ENCODE measurements around the gene CPSF4L. TPM values are rescaled to one million over a fixed set of nuclear protein-coding genes. Genes with fewer than 3 reads are reported as not detected.

Gene CPSF4L
- total and polyA plus RNA-seq, 2 of the 13 experiments (the other 11 are each of a cell fraction or from before 2014, with no cell fraction given) = 0.73 to 1.6 TPM

DNA sequence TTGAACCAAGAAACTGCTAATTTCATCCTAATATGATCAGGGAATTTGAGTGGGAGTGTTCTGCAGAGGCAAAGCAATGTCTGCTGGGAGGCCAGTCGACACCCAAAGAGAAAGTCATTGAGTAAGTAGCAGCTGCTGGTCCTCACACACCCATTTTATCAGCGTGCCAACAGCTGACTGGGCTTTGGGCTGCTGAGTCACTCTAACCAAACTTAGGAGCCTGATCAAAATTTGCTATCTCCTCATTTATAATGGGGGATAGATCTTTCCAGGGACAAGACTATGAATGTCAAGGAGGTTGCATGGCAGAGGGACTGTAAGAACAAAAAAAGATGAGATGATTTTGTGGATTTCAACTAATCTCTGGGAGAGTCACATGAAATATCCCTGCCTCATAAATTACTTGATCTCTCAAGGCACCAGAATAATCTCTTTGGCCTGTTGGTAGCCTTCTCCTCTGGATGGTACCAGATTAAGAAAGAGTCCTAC, 32.9 kb downstream of the CPSF4L start:
- Histone ChIP-seq H3K4me3 (replicated peaks in 1 of 3; ENCODE audit: insufficient read depth in 1 of 3, low read depth in 2 of 3, low read length in 3 of 3) (no peak overlapping the region), H4K20me1 (ENCODE audit: insufficient read depth, low read length) (no peaks in the 10 kb centered on the region), H3K36me3 (replicated peaks in 1 of 2; ENCODE audit: control insufficient read depth in 1 of 2, insufficient read depth in 2 of 2, low read length in 2 of 2) (no peaks in the 10 kb centered on the region; a peak in 1 of 5 replicates), H3K4me1 (ENCODE audit: insufficient read depth, low read length) (peaks cover 75% of the 10 kb centered on the region), H3K79me2 (ENCODE audit: insufficient read depth, low read length) (peaks cover 83% of the 10 kb centered on the region), H3K27me3 (ENCODE audit: control insufficient read depth in 1 of 2, insufficient read depth in 2 of 2, low read length in 2 of 2) (peaks cover 0 to 4% of the 10 kb centered on the region in 2 experiments; a peak in 1 of 5 replicates), H3K9me3 (ENCODE audit: low read length) (no peaks in the 10 kb centered on the region), H3K9ac (ENCODE audit: insufficient read depth, low read depth, low read length) (no peak overlapping the region), H3K27ac (ENCODE audit: extremely low read length, insufficient read depth, low read length) (peak overlapping the region; percentile 26), H3K4me2 (ENCODE audit: low read depth, low read length) (peak overlapping the region; percentile 18), H2AFZ (ENCODE audit: low read length) (no peak overlapping the region)
- POLR2A ChIA-PET = interaction anchor here (1.0 to 1.4 kb wide), 3 partner anchors 25 to 82 kb away, joined by 3 to 6 read pairs (median 3); no protein-coding TSS in a partner anchor
- in situ Hi-C loops (cut with HindIII; ENCODE audit: extremely low pct_ligation_motif_present, low pct_unique_long_range_greater_than_20kb) = no loop called here
- DNase-seq (ENCODE audit: low spot score) (peak; percentile 63), ATAC-seq (no peak), FAIRE-seq (peak; percentile 26)
- intact Hi-C loops (cut with micrococcal nuclease; ENCODE audit: unreplicated experiment) = no loop called here
- BruUV-seq (replicated peaks) = TSS peak; percentile 25
- CTCF ChIA-PET (ENCODE audit: low intra/inter-chr PET ratio, low total read pairs) = no interaction called here
- 20% methylated on average over 2 of the region's 2 CpGs for WGBS (ENCODE audit: low lambda C conversion rate)
- TF ChIP-seq, protein P1, sequence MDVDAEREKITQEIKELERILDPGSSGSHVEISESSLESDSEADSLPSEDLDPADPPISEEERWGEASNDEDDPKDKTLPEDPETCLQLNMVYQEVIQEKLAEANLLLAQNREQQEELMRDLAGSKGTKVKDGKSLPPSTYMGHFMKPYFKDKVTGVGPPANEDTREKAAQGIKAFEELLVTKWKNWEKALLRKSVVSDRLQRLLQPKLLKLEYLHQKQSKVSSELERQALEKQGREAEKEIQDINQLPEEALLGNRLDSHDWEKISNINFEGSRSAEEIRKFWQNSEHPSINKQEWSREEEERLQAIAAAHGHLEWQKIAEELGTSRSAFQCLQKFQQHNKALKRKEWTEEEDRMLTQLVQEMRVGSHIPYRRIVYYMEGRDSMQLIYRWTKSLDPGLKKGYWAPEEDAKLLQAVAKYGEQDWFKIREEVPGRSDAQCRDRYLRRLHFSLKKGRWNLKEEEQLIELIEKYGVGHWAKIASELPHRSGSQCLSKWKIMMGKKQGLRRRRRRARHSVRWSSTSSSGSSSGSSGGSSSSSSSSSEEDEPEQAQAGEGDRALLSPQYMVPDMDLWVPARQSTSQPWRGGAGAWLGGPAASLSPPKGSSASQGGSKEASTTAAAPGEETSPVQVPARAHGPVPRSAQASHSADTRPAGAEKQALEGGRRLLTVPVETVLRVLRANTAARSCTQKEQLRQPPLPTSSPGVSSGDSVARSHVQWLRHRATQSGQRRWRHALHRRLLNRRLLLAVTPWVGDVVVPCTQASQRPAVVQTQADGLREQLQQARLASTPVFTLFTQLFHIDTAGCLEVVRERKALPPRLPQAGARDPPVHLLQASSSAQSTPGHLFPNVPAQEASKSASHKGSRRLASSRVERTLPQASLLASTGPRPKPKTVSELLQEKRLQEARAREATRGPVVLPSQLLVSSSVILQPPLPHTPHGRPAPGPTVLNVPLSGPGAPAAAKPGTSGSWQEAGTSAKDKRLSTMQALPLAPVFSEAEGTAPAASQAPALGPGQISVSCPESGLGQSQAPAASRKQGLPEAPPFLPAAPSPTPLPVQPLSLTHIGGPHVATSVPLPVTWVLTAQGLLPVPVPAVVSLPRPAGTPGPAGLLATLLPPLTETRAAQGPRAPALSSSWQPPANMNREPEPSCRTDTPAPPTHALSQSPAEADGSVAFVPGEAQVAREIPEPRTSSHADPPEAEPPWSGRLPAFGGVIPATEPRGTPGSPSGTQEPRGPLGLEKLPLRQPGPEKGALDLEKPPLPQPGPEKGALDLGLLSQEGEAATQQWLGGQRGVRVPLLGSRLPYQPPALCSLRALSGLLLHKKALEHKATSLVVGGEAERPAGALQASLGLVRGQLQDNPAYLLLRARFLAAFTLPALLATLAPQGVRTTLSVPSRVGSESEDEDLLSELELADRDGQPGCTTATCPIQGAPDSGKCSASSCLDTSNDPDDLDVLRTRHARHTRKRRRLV (CRISPR knock-in tag; IDR thresholded peaks at IDR 0.05) = no peak
- TF ChIP-seq, protein P2, sequence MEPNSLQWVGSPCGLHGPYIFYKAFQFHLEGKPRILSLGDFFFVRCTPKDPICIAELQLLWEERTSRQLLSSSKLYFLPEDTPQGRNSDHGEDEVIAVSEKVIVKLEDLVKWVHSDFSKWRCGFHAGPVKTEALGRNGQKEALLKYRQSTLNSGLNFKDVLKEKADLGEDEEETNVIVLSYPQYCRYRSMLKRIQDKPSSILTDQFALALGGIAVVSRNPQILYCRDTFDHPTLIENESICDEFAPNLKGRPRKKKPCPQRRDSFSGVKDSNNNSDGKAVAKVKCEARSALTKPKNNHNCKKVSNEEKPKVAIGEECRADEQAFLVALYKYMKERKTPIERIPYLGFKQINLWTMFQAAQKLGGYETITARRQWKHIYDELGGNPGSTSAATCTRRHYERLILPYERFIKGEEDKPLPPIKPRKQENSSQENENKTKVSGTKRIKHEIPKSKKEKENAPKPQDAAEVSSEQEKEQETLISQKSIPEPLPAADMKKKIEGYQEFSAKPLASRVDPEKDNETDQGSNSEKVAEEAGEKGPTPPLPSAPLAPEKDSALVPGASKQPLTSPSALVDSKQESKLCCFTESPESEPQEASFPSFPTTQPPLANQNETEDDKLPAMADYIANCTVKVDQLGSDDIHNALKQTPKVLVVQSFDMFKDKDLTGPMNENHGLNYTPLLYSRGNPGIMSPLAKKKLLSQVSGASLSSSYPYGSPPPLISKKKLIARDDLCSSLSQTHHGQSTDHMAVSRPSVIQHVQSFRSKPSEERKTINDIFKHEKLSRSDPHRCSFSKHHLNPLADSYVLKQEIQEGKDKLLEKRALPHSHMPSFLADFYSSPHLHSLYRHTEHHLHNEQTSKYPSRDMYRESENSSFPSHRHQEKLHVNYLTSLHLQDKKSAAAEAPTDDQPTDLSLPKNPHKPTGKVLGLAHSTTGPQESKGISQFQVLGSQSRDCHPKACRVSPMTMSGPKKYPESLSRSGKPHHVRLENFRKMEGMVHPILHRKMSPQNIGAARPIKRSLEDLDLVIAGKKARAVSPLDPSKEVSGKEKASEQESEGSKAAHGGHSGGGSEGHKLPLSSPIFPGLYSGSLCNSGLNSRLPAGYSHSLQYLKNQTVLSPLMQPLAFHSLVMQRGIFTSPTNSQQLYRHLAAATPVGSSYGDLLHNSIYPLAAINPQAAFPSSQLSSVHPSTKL (CRISPR knock-in tag; IDR thresholded peaks at IDR 0.05) = peak; percentile 21; the same call in 1 of the 2 replicates
- TF ChIP-seq, protein P3, sequence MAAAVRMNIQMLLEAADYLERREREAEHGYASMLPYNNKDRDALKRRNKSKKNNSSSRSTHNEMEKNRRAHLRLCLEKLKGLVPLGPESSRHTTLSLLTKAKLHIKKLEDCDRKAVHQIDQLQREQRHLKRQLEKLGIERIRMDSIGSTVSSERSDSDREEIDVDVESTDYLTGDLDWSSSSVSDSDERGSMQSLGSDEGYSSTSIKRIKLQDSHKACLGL (CRISPR knock-in tag; IDR thresholded peaks at IDR 0.05) = no peak
- TF ChIP-seq ZSCAN30 (CRISPR knock-in tag; IDR thresholded peaks at IDR 0.05) (no peak), ZNF335 (CRISPR knock-in tag; IDR thresholded peaks at IDR 0.05) (peak; percentile 66; the same call in 1 of the 2 replicates), MAFF (IDR thresholded peaks at IDR 0.05; ENCODE audit: low read depth, low read length) (peak; percentile 57), MAFG (CRISPR knock-in tag; IDR thresholded peaks at IDR 0.05) (peak; percentile 51; the same call in 1 of the 2 replicates), TRIM24 (CRISPR knock-in tag; IDR thresholded peaks at IDR 0.05) (no peak), PPARG (CRISPR knock-in tag; conservative IDR thresholded peaks at IDR 0.05) (no peak), MAFK (conservative IDR thresholded peaks at IDR 0.05 in 1 of 2, IDR thresholded peaks at IDR 0.05 in 1 of 2; ENCODE audit: low read length in 2 of 2) (peak; percentile 41 to 71; a peak in 3 of 4 replicates), TEAD3 (CRISPR knock-in tag; optimal IDR thresholded peaks at IDR 0.05; ENCODE audit: borderline replicate concordance) (no peak), ZFP36L2 (CRISPR knock-in tag; IDR thresholded peaks at IDR 0.05) (no peak), NCOR1 (IDR thresholded peaks at IDR 0.05; ENCODE audit: borderline replicate concordance, low read length) (no peak)

Data from HepG2 (cell line).